GM18508 (cell line): ENCODE measurements around the gene LMNA.
"Not testable (repeated sequence)": the region's sequence is repeated elsewhere in the genome, so short reads cannot be mapped to it uniquely, and the experiment has no call there.

ENCODE experiments used
- ATAC-seq: cut with Tn5 transposase; IDR thresholded peaks from one replicate; pipeline ENCODE4 v1.9.1; 2021; ENCODE audit warnings: moderate number of reproducible peaks; ENCODE audit not compliant: insufficient read depth, unreplicated experiment

Gene LMNA

GRCh38 chr1:156155756-156156510 is 41.4 kb downstream of the LMNA start:
- no peak for ATAC-seq

- no peak for ATAC-seq
Measured at GRCh38 chr1:156157506-156157905, 43.0 kb downstream of the LMNA start.

GRCh38 chr1:156157966-156158365 is 43.5 kb downstream of the LMNA start:
- no peak for ATAC-seq

GRCh38 chr1:156160000-156160742 is 45.7 kb downstream of the LMNA start:
- no peak for ATAC-seq

GRCh38 chr1:156160743-156161171 is 46.2 kb downstream of the LMNA start:
- ATAC-seq, result no peak

- no peak for ATAC-seq
Measured at GRCh38 chr1:156162430-156163037, 48.0 kb downstream of the LMNA start.

- ATAC-seq, result no peak
Measured at GRCh38 chr1:156163712-156164111, 49.2 kb downstream of the LMNA start.

GRCh38 chr1:156164125-156164831 is 49.8 kb downstream of the LMNA start:
- no peak for ATAC-seq

GRCh38 chr1:156165083-156165482 is 50.6 kb downstream of the LMNA start:
- ATAC-seq, result no peak

- no peak for ATAC-seq
Measured at GRCh38 chr1:156167536-156167935, 53.0 kb downstream of the LMNA start.

GRCh38 chr1:156172696-156173470 is 58.4 kb downstream of the LMNA start:
- no peak for ATAC-seq

- ATAC-seq, result no peak
Measured at GRCh38 chr1:156176610-156177210, 62.2 kb downstream of the LMNA start.

- ATAC-seq, result no peak
Measured at GRCh38 chr1:156177919-156178654, 63.6 kb downstream of the LMNA start.

- ATAC-seq, result no peak
Measured at GRCh38 chr1:156180471-156180870, 66.0 kb downstream of the LMNA start.

GRCh38 chr1:156181391-156181924 is 66.9 kb downstream of the LMNA start:
- not testable (repeated sequence) for ATAC-seq

- not testable (repeated sequence) for ATAC-seq
Measured at GRCh38 chr1:156182010-156182779, 67.7 kb downstream of the LMNA start.

- not testable (repeated sequence) for ATAC-seq
Measured at GRCh38 chr1:156186347-156187177, 72.1 kb downstream of the LMNA start.
